ENCODE results near the gene FBXL14. TPM values are rescaled to one million over a fixed set of nuclear protein-coding genes. Genes with fewer than 3 reads are reported as not detected.

Gene FBXL14
- total RNA-seq, 4 donors from 2014 or later: 10.9 to 16.4 (median 13.1) TPM

- Histone ChIP-seq H3K27me3 (no peaks in the 10 kb centered on the region), H3K36me3 (peaks cover 0 to 22% of the 10 kb centered on the region in 2 donors), H3K9me3 (no peaks in the 10 kb centered on the region), H3K27ac (peak overlapping the region in 2 of 4 donors; percentile 44 to 59), H3K4me1 (peaks cover 3 to 73% (median 14%) of the 10 kb centered on the region in 3 donors), H3K4me3 (no peak overlapping the region)
- TF ChIP-seq POLR2AphosphoS5 (IDR thresholded peaks at IDR 0.05) (no peak), EP300 (IDR thresholded peaks at IDR 0.05) (no peak), POLR2A (IDR thresholded peaks at IDR 0.05) (no peak)
- TF ChIP-seq, protein P1, sequence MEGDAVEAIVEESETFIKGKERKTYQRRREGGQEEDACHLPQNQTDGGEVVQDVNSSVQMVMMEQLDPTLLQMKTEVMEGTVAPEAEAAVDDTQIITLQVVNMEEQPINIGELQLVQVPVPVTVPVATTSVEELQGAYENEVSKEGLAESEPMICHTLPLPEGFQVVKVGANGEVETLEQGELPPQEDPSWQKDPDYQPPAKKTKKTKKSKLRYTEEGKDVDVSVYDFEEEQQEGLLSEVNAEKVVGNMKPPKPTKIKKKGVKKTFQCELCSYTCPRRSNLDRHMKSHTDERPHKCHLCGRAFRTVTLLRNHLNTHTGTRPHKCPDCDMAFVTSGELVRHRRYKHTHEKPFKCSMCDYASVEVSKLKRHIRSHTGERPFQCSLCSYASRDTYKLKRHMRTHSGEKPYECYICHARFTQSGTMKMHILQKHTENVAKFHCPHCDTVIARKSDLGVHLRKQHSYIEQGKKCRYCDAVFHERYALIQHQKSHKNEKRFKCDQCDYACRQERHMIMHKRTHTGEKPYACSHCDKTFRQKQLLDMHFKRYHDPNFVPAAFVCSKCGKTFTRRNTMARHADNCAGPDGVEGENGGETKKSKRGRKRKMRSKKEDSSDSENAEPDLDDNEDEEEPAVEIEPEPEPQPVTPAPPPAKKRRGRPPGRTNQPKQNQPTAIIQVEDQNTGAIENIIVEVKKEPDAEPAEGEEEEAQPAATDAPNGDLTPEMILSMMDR (IDR thresholded peaks at IDR 0.05): no peak
- WGBS, 2 donors (ENCODE audit: low coverage in 1 of 2): 90 to 100% methylated on average over 1 to 2 of the region's 18 CpGs
- no peak for ATAC-seq
These were observed 46.2 kb upstream of the FBXL14 start for GRCh38 chr12:1640328-1641234.

GRCh38 chr12:1639538-1639937 is 45.2 kb upstream of the FBXL14 start:
- no CpG with 5 or more reads among the region's 40 CpGs for WGBS, 2 donors (ENCODE audit: low coverage in 1 of 2)
- TF ChIP-seq EP300 (IDR thresholded peaks at IDR 0.05) (no peak), POLR2AphosphoS5 (IDR thresholded peaks at IDR 0.05) (no peak), POLR2A (IDR thresholded peaks at IDR 0.05) (no peak)
- TF ChIP-seq, protein P1 (IDR thresholded peaks at IDR 0.05): no peak

GRCh38 chr12:1638203-1638602 is 43.8 kb upstream of the FBXL14 start:
- WGBS, 2 donors (ENCODE audit: low coverage in 1 of 2): 55% methylated on average over 5 of the region's 5 CpGs; no CpG with 5 or more reads in 1 of the 2 donors
- no peaks in the 10 kb centered on the region for H3K9me3 ChIP-seq
- no peaks in the 10 kb centered on the region for H3K27me3 ChIP-seq
- H3K4me1 ChIP-seq: peaks cover 4 to 78% (median 11%) of the 10 kb centered on the region in 3 donors
- peaks cover 0 to 16% of the 10 kb centered on the region in 2 donors for H3K36me3 ChIP-seq
- peak overlapping the region in 1 of 4 donors; percentile 47 for H3K27ac ChIP-seq
- TF ChIP-seq POLR2AphosphoS5 (IDR thresholded peaks at IDR 0.05) (no peak), POLR2A (IDR thresholded peaks at IDR 0.05) (no peak), EP300 (IDR thresholded peaks at IDR 0.05) (no peak)
- TF ChIP-seq, protein P1 (IDR thresholded peaks at IDR 0.05): no peak
- H3K4me3 ChIP-seq: no peak overlapping the region
- no peak for ATAC-seq

More at GRCh38 chr12:1639538-1639937, 45.2 kb upstream of the FBXL14 start:
- peaks cover 3 to 73% (median 12%) of the 10 kb centered on the region in 3 donors for H3K4me1 ChIP-seq
- no peak overlapping the region for H3K4me3 ChIP-seq
- no peaks in the 10 kb centered on the region for H3K9me3 ChIP-seq
- no peak for ATAC-seq
- H3K36me3 ChIP-seq: peaks cover 0 to 16% of the 10 kb centered on the region in 2 donors
- H3K27me3 ChIP-seq: no peaks in the 10 kb centered on the region
- H3K27ac ChIP-seq: peak overlapping the region in 1 of 4 donors; percentile 34

DNA sequence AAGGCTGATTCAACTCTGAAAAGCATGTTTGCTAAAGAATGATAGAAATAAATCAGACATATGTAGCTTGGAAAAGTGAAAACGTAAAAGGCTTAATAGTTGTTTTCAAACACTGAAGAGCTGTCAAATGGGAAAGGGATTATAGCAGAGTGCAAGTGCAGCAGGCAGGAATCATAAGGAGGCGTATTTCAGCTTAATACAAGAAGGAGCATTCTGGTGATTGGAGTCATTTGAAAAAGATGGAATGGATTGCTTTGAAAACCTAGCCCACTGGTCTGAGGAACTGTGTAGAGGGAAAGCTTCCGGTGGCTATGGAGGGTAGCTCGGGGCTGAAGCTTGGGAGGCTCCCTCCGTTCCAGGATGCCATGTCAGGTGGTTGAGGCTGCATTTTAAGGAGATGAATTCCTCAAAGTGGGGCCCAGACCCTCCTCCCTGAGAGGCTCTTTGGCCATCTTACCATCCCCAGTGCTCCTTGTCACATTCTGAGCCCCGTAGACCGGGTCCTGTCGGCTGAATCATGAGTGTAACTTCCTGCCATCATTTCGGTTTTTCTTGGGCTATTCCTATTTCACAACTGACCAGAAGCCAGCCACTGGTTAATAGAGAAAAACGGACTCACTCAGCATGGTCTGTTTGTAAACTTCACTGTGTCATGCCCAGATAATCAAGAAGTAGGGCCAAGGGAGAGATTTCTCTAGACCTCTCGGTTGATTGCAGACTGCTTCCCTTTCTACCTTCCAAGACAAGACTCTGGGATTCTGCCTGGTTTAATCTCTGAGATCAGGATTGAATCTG is 41.1 kb upstream of the FBXL14 start:
- no peaks in the 10 kb centered on the region for H3K9me3 ChIP-seq
- 69 to 86% methylated on average over 9 to 10 of the region's 11 CpGs for WGBS, 2 donors (ENCODE audit: low coverage in 1 of 2)
- peaks cover 4 to 80% (median 18%) of the 10 kb centered on the region in 3 donors for H3K4me1 ChIP-seq
- no peak for TF ChIP-seq POLR2A (IDR thresholded peaks at IDR 0.05)
- H3K4me3 ChIP-seq: no peak overlapping the region
- peak overlapping the region in 3 of 4 donors; percentile 45 to 91 (median 89) for H3K27ac ChIP-seq
- ATAC-seq: no peak
- no peaks in the 10 kb centered on the region for H3K27me3 ChIP-seq
- peaks cover 0 to 19% of the 10 kb centered on the region in 2 donors for H3K36me3 ChIP-seq

- 61% methylated on average over 9 of the region's 16 CpGs; no CpG with 5 or more reads in 1 of the 2 donors for WGBS, 2 donors (ENCODE audit: low coverage in 1 of 2)
- no peaks in the 10 kb centered on the region for H3K27me3 ChIP-seq
- H3K36me3 ChIP-seq: peaks cover 0 to 10% of the 10 kb centered on the region in 2 donors
- ATAC-seq: peak; percentile 66
- H3K27ac ChIP-seq: peak overlapping the region in 3 of 4 donors; percentile 79 to 91 (median 89)
- no peak for TF ChIP-seq EP300 (IDR thresholded peaks at IDR 0.05)
- TF ChIP-seq, protein P1 (IDR thresholded peaks at IDR 0.05): peak in 3 of 4 experiments; percentile 72 to 89 (median 76)
- H3K9me3 ChIP-seq: no peaks in the 10 kb centered on the region
- no peak overlapping the region for H3K4me3 ChIP-seq
- peaks cover 4 to 80% (median 21%) of the 10 kb centered on the region in 3 donors for H3K4me1 ChIP-seq
These were observed 40.3 kb upstream of the FBXL14 start for GRCh38 chr12:1634590-1635191.

All from gastroesophageal sphincter (tissue), 4 donors.